ENCODE results near the gene CPXCR1.
"Not testable (repeated sequence)": the region's sequence is repeated elsewhere in the genome, so short reads cannot be mapped to it uniquely, and the experiment has no call there.

CPXCR1 gene

GRCh38 chrX:88746925-88747324 is at the start of gene CPXCR1:
Gene CPXCR1, plus strand, starts transcription at chrX:88747225. Its CDS starts 6,190 bp downstream, at chrX:88753415.
- no peak for DNase-seq

GRCh38 chrX:88735835-88736234 is 11.2 kb upstream of the CPXCR1 start:
- no peak for DNase-seq

GRCh38 chrX:88746215-88746614 is 810 bp upstream of the CPXCR1 start:
- DNase-seq: not testable (repeated sequence)

GRCh38 chrX:88752339-88752738 is 5.3 kb downstream of the CPXCR1 start:
- DNase-seq: not testable (repeated sequence)

- DNase-seq: no peak
These were observed 42.8 kb downstream of the CPXCR1 start for GRCh38 chrX:88789825-88790224.

Data from NCI-H82 (cell line).